Measurements from ENCODE around the gene ASMT. TPM values are rescaled to one million over a fixed set of nuclear protein-coding genes. Genes with fewer than 3 reads are reported as not detected.
"Not testable (repeated sequence)": the region's sequence is repeated elsewhere in the genome, so short reads cannot be mapped to it uniquely, and the experiment has no call there.

The ASMT gene
- polyA plus RNA-seq, 1 of the 3 experiments (the other 2 are of a cell fraction) = 0.26 TPM

DNA sequence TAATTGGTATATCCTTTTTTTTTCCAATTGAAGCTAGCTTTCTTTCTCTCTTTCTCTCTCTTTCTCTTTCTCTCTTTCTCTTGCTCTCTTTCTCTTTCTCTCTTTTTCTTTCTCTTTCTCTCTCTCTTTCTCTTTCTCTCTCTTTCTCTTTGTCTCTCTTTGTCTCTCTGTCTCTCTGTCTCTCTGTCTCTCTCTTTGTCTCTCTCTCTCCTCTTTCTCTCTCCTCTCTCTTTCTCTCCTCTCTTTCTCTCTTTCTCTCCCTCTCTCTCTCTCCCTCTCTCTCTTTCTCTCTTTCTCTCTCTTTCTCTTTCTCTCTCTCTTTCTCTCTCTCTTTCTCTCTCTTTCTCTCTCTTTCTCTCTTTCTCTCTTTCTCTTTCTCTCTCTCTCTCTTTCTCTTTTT is 66.6 kb downstream of the ASMT start:
- Histone ChIP-seq H3K4me3 (ENCODE audit: low read depth in 2 of 2, low read length in 1 of 2) (no peak overlapping the region), H3K27ac (ENCODE audit: low read depth in 2 of 2, low read length in 1 of 2) (no peak overlapping the region), H3K4me1 (ENCODE audit: control insufficient read depth in 1 of 2, insufficient read depth in 2 of 2, low read depth in 1 of 2, low read length in 1 of 2) (0 out of 4 replicates have a peak, but pooled peaks cover 0 to 6% of the 10 kb centered on the region in 2 experiments), H3K27me3 (ENCODE audit: insufficient read depth) (no peaks in the 10 kb centered on the region), H3K9me3 (no peaks in the 10 kb centered on the region), H3K9me2 (no peaks in the 10 kb centered on the region), H3K36me3 (replicated peaks in 1 of 2; ENCODE audit: control insufficient read depth in 1 of 2, insufficient read depth in 2 of 2, low read length in 1 of 2) (no peaks in the 10 kb centered on the region), H2AFZ (ENCODE audit: low read depth) (no peak overlapping the region), H4K20me1 (ENCODE audit: insufficient read depth) (no peaks in the 10 kb centered on the region), H3F3A (replicated peaks; ENCODE audit: insufficient read depth) (peaks cover 14% of the 10 kb centered on the region), H3K4me2 (no peak overlapping the region), H3K9ac (no peak overlapping the region), H3K79me2 (ENCODE audit: insufficient read depth) (peaks cover 16% of the 10 kb centered on the region)
- ChIA-PET POLR2A (no interaction called here), CTCF (no interaction called here)
- no peak for DNase-seq
- TF ChIP-seq ELF1 (IDR thresholded peaks at IDR 0.05) = no peak
- TF ChIP-seq, protein P1, sequence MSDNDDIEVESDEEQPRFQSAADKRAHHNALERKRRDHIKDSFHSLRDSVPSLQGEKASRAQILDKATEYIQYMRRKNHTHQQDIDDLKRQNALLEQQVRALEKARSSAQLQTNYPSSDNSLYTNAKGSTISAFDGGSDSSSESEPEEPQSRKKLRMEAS (IDR thresholded peaks at IDR 0.05; ENCODE audit: low read depth) = no peak
- no peak for TF ChIP-seq YY1 (IDR thresholded peaks at IDR 0.05; ENCODE audit: low read depth)
- no peak for TF ChIP-seq USF2 (IDR thresholded peaks at IDR 0.05; ENCODE audit: borderline replicate concordance, low read depth, low read length)
- TF ChIP-seq NFIC (IDR thresholded peaks at IDR 0.05; ENCODE audit: borderline replicate concordance) = no peak
- TF ChIP-seq MEF2A (IDR thresholded peaks at IDR 0.05; ENCODE audit: borderline replicate concordance, low read depth) = no peak
- TF ChIP-seq RFX5 (IDR thresholded peaks at IDR 0.05; ENCODE audit: low read length) = no peak
- no peak for TF ChIP-seq RXRA (IDR thresholded peaks at IDR 0.05; ENCODE audit: borderline replicate concordance, low read depth)
- TF ChIP-seq GATA2 (CRISPR knock-in tag; IDR thresholded peaks at IDR 0.05) = no peak
- no peak for TF ChIP-seq SMC3 (IDR thresholded peaks at IDR 0.05; ENCODE audit: low read depth, low read length)

- H3K9ac ChIP-seq; H3K9me3 ChIP-seq; POLR2A ChIA-PET; H3K4me1 ChIP-seq (ENCODE audit: control insufficient read depth in 1 of 2, insufficient read depth in 2 of 2, low read depth in 1 of 2, low read length in 1 of 2); H3K4me2 ChIP-seq; H3K9me2 ChIP-seq; H4K20me1 ChIP-seq (ENCODE audit: insufficient read depth); H3K36me3 ChIP-seq (replicated peaks in 1 of 2; ENCODE audit: control insufficient read depth in 1 of 2, insufficient read depth in 2 of 2, low read length in 1 of 2); CTCF ChIA-PET; DNase-seq; H3K4me3 ChIP-seq (ENCODE audit: low read depth in 2 of 2, low read length in 1 of 2); H2AFZ ChIP-seq (ENCODE audit: low read depth); H3K27ac ChIP-seq (ENCODE audit: low read depth in 2 of 2, low read length in 1 of 2); H3K27me3 ChIP-seq (ENCODE audit: insufficient read depth): not testable (repeated sequence)
- peaks cover 16% of the 10 kb centered on the region for H3K79me2 ChIP-seq (ENCODE audit: insufficient read depth)
- H3F3A ChIP-seq (replicated peaks; ENCODE audit: insufficient read depth) = peaks cover 18% of the 10 kb centered on the region
Measured at GRCh38 chrX:1681856-1682255, 67.0 kb downstream of the ASMT start.

GRCh38 chrX:1682501-1682900 is 67.6 kb downstream of the ASMT start:
- H3K36me3 ChIP-seq (replicated peaks in 1 of 2; ENCODE audit: control insufficient read depth in 1 of 2, insufficient read depth in 2 of 2, low read length in 1 of 2); POLR2A ChIA-PET; H4K20me1 ChIP-seq (ENCODE audit: insufficient read depth); H3K27ac ChIP-seq (ENCODE audit: low read depth in 2 of 2, low read length in 1 of 2); H3K27me3 ChIP-seq (ENCODE audit: insufficient read depth); CTCF ChIA-PET; H3K9ac ChIP-seq; DNase-seq; H3K9me2 ChIP-seq; H2AFZ ChIP-seq (ENCODE audit: low read depth); H3K9me3 ChIP-seq; H3K4me1 ChIP-seq (ENCODE audit: control insufficient read depth in 1 of 2, insufficient read depth in 2 of 2, low read depth in 1 of 2, low read length in 1 of 2); H3K4me3 ChIP-seq (ENCODE audit: low read depth in 2 of 2, low read length in 1 of 2); H3K4me2 ChIP-seq: not testable (repeated sequence)
- 56% methylated on average over 4 of the region's 4 CpGs for WGBS (ENCODE audit: low lambda C conversion rate)
- H3F3A ChIP-seq (replicated peaks; ENCODE audit: insufficient read depth) = peaks cover 20% of the 10 kb centered on the region
- H3K79me2 ChIP-seq (ENCODE audit: insufficient read depth) = peaks cover 19% of the 10 kb centered on the region

DNA sequence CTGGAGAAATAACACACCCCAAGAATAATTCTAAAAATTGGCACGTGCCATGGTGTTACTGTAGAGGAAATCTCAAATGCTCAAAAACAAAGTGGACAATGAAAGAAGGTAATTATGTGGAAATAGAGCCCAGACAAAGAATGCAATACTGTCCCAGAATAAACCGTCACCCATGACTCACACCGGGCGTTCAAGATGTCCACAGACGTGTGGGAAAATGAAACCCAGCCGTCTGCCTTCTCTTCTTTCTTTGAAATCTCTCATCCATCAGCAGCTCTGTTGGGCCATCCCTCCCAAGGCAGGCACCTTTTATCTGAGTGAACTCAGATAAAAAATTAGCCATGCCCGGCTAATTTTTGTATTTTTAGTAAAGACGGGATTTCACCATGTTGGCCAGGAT is 70.0 kb downstream of the ASMT start:
- POLR2A ChIA-PET; H3K9me3 ChIP-seq; H4K20me1 ChIP-seq (ENCODE audit: insufficient read depth); H2AFZ ChIP-seq (ENCODE audit: low read depth); H3K27me3 ChIP-seq (ENCODE audit: insufficient read depth); DNase-seq; CTCF ChIA-PET; H3K9me2 ChIP-seq; H3K4me1 ChIP-seq (ENCODE audit: control insufficient read depth in 1 of 2, insufficient read depth in 2 of 2, low read depth in 1 of 2, low read length in 1 of 2); H3K36me3 ChIP-seq (replicated peaks in 1 of 2; ENCODE audit: control insufficient read depth in 1 of 2, insufficient read depth in 2 of 2, low read length in 1 of 2): not testable (repeated sequence)
- Histone ChIP-seq H3K4me3 (ENCODE audit: low read depth in 2 of 2, low read length in 1 of 2) (peak overlapping the region in 1 of 2 experiments; percentile 36; a peak in 2 of 4 replicates), H3K9ac (peak overlapping the region; percentile 59; the same call in 1 of the 2 replicates), H3K4me2 (peak overlapping the region; percentile 53), H3K27ac (ENCODE audit: low read depth in 2 of 2, low read length in 1 of 2) (peak overlapping the region in 1 of 2 experiments; percentile 97; a peak in 2 of 4 replicates), H3F3A (replicated peaks; ENCODE audit: insufficient read depth) (peaks cover 20% of the 10 kb centered on the region), H3K79me2 (ENCODE audit: insufficient read depth) (peaks cover 23% of the 10 kb centered on the region)
- WGBS (ENCODE audit: low lambda C conversion rate) = 17% methylated on average over 5 of the region's 8 CpGs

DNA sequence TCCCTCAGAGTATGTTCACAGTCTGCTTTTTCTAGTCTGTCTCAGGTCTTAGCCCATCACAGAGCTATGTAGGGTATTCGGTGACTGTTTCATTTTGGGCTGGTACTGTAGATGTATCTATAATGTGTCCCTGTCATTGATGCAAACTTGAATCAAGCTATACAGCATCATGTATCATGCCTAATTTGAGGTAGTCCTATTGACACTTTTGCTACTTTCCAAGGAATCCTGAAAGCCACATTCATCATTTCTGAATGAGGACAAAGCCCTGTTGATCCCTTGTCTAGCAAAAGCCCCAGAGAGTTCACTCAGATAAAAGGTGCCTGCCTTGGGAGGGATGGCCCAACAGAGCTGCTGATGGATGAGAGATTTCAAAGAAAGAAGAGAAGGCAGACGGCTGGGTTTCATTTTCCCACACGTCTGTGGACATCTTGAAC is 70.6 kb downstream of the ASMT start:
- H4K20me1 ChIP-seq (ENCODE audit: insufficient read depth); H3K9me3 ChIP-seq; H3K4me1 ChIP-seq (ENCODE audit: control insufficient read depth in 1 of 2, insufficient read depth in 2 of 2, low read depth in 1 of 2, low read length in 1 of 2); H3K27me3 ChIP-seq (ENCODE audit: insufficient read depth); H3K36me3 ChIP-seq (replicated peaks in 1 of 2; ENCODE audit: control insufficient read depth in 1 of 2, insufficient read depth in 2 of 2, low read length in 1 of 2); POLR2A ChIA-PET; DNase-seq; CTCF ChIA-PET; H2AFZ ChIP-seq (ENCODE audit: low read depth); H3K9me2 ChIP-seq: not testable (repeated sequence)
- Histone ChIP-seq H3K27ac (ENCODE audit: low read depth in 2 of 2, low read length in 1 of 2) (peak overlapping the region in 1 of 2 experiments; percentile 97; a peak in 2 of 4 replicates), H3F3A (replicated peaks; ENCODE audit: insufficient read depth) (peaks cover 20% of the 10 kb centered on the region), H3K79me2 (ENCODE audit: insufficient read depth) (peaks cover 23% of the 10 kb centered on the region), H3K4me3 (ENCODE audit: low read depth in 2 of 2, low read length in 1 of 2) (peak overlapping the region in 1 of 2 experiments; percentile 36; a peak in 2 of 4 replicates), H3K4me2 (peak overlapping the region; percentile 53), H3K9ac (peak overlapping the region; percentile 59; the same call in 1 of the 2 replicates)
- 27% methylated on average over 1 of the region's 3 CpGs for WGBS (ENCODE audit: low lambda C conversion rate)

Measured in SK-N-SH (cell line).